SK-N-SH (cell line): Measurements from ENCODE around the gene TANC1. TPM values are rescaled to one million over a fixed set of nuclear protein-coding genes. Genes with fewer than 3 reads are reported as not detected.

Experiments used
- CTCF ChIA-PET: fragments of 300-600, 350-600 bp; formaldehyde crosslinking; extraction: SDS; loops from one replicate; lab custom pipeline; 2021; lab: Yijun Ruan, JAX
- POLR2A ChIA-PET: fragments of 350-600 bp; sonication (Branson Sonifier 250); formaldehyde crosslinking; extraction: SDS; loops from one replicate; lab custom pipeline; 2020; ENCODE audit warnings: antibody characterized with exemption, inconsistent platforms; lab: Yijun Ruan, JAX
- DNase-seq: peaks from one replicate; pipeline ENCODE4 v3.0.0; 2012
- H2AFZ ChIP-seq: fragments of 200-600 bp; sonication (generic); 2 replicates; pipeline ENCODE4 v1.8.1; 2016; ENCODE audit warnings: antibody characterized with exemption, mild to moderate bottlenecking, low read depth
- H3F3A ChIP-seq: fragments of 200-600 bp; sonication (generic); replicated peaks from 2 replicates; pipeline ENCODE3; 2016; ENCODE audit warnings: antibody characterized with exemption, mild to moderate bottlenecking; ENCODE audit not compliant: insufficient read depth
- H3K27ac ChIP-seq, 2 experiments: fragments of 200-500 bp in 1 of 2; fragments of 200-600 bp in 1 of 2; sonication (Bioruptor generic) in 1 of 2; sonication (generic), shearing (Covaris generic) in 1 of 2; 2 replicates each; pipeline versions ENCODE4 v1.5.1 to v1.6.1; 2014 to 2016; ENCODE audit warnings: low read depth in 2 of 2, inconsistent platforms in 1 of 2, low read length in 1 of 2, mild to moderate bottlenecking in 1 of 2, mixed read lengths in 1 of 2
- H3K27me3 ChIP-seq: fragments of 200-600 bp; sonication (generic), shearing (Covaris generic); 2 replicates; pipeline ENCODE4 v1.6.1; 2016; ENCODE audit warnings: mixed run types; ENCODE audit not compliant: insufficient read depth
- H3K36me3 ChIP-seq, 2 experiments: fragments of 200-500 bp in 1 of 2; fragments of 200-600 bp in 1 of 2; sonication (Bioruptor generic) in 1 of 2; sonication (generic) in 1 of 2; replicated peaks in 1 of 2; 2 replicates each; pipeline versions ENCODE3 to v1.5.1; 2014 to 2016; ENCODE audit warnings: low read length in 1 of 2, mild to moderate bottlenecking in 1 of 2; ENCODE audit not compliant: insufficient read depth in 2 of 2, control insufficient read depth in 1 of 2
- H3K4me1 ChIP-seq, 2 experiments: fragments of 200-500 bp in 1 of 2; fragments of 200-600 bp in 1 of 2; sonication (Bioruptor generic) in 1 of 2; sonication (generic), shearing (Covaris generic) in 1 of 2; 2 replicates each; pipeline versions ENCODE4 v1.5.1 to v1.6.1; 2014 to 2016; ENCODE audit warnings: low read depth in 1 of 2, low read length in 1 of 2, mixed run types in 1 of 2; ENCODE audit not compliant: insufficient read depth in 2 of 2, control insufficient read depth in 1 of 2
- H3K4me2 ChIP-seq: fragments of 200-600 bp; sonication (generic), shearing (Covaris generic); 2 replicates; pipeline ENCODE4 v1.6.1; 2017; ENCODE audit warnings: mixed run types
- H3K4me3 ChIP-seq, 2 experiments: fragments of 200-500 bp in 1 of 2; fragments of 200-600 bp in 1 of 2; sonication (Bioruptor generic) in 1 of 2; sonication (generic), shearing (Covaris generic) in 1 of 2; 2 replicates each; pipeline versions ENCODE4 v1.5.1 to v1.8.1; 2014 to 2016; ENCODE audit warnings: low read depth in 2 of 2, inconsistent platforms in 1 of 2, low read length in 1 of 2, mild to moderate bottlenecking in 1 of 2, mixed read lengths in 1 of 2, moderate library complexity in 1 of 2
- H3K79me2 ChIP-seq: fragments of 200-600 bp; sonication (generic); 2 replicates; pipeline ENCODE4 v1.8.1; 2017; ENCODE audit warnings: mild to moderate bottlenecking; ENCODE audit not compliant: insufficient read depth
- H3K9ac ChIP-seq: fragments of 200-600 bp; sonication (generic); 2 replicates; pipeline ENCODE4 v1.6.1; 2017; ENCODE audit warnings: mixed run types
- H3K9me2 ChIP-seq: fragments of 200-600 bp; sonication (generic); 2 replicates; pipeline ENCODE4 v1.6.1; 2017; ENCODE audit warnings: mixed run types
- H3K9me3 ChIP-seq: fragments of 200-600 bp; sonication (generic); 2 replicates; pipeline ENCODE4 v1.6.1; 2017; ENCODE audit warnings: mixed run types, mild to moderate bottlenecking, moderate library complexity
- H4K20me1 ChIP-seq: fragments of 200-600 bp; sonication (generic); 2 replicates; pipeline ENCODE4 v1.6.1; 2017; ENCODE audit warnings: mild to moderate bottlenecking, mixed run types; ENCODE audit not compliant: insufficient read depth
- EZH2phosphoT487 ChIP-seq: fragments of 200-600 bp; sonication (generic); IDR thresholded peaks from 2 replicates; pipeline ENCODE4 v1.6.1; 2017; ENCODE audit warnings: low read depth, mixed run types, mild to moderate bottlenecking, antibody characterized with exemption, moderate library complexity, borderline replicate concordance
- GABPA ChIP-seq: IDR thresholded peaks from 2 replicates; pipeline ENCODE4 v1.4.0; 2012; ENCODE audit warnings: low read depth, mild to moderate bottlenecking
- GATA2 ChIP-seq: sonication (generic); formaldehyde crosslinking; IDR thresholded peaks from 2 replicates; pipeline ENCODE4 v1.5.0; 2020; ENCODE audit warnings: mild to moderate bottlenecking, missing genetic modification reagents
- MEF2A ChIP-seq: IDR thresholded peaks from 2 replicates; pipeline ENCODE4 v1.4.0; 2012; ENCODE audit warnings: low read depth, borderline replicate concordance
- MXI1 ChIP-seq: IDR thresholded peaks from 2 replicates; pipeline ENCODE4 v1.6.1; 2012; ENCODE audit warnings: mild to moderate bottlenecking, low read depth, low read length, improper control_type of control experiment
- POLR2AphosphoS5 ChIP-seq: IDR thresholded peaks from 2 replicates; pipeline ENCODE4 v1.6.1; 2012; ENCODE audit warnings: low read depth, low read length
- RCOR1 ChIP-seq: fragments of 150-350 bp; IDR thresholded peaks from 2 replicates; pipeline ENCODE4 v1.6.1; 2017; ENCODE audit warnings: antibody characterized with exemption, low read length
- RXRA ChIP-seq: IDR thresholded peaks from 2 replicates; pipeline ENCODE4 v1.4.0; 2012; ENCODE audit warnings: low read depth, mild to moderate bottlenecking, borderline replicate concordance
- SIN3A ChIP-seq: IDR thresholded peaks from 2 replicates; pipeline ENCODE4 v1.6.1; 2012; ENCODE audit warnings: low read depth, mild to moderate bottlenecking, low read length, moderate library complexity, borderline replicate concordance
- SMC3 ChIP-seq: IDR thresholded peaks from 2 replicates; pipeline ENCODE4 v1.6.1; 2012; ENCODE audit warnings: low read depth, low read length, improper control_type of control experiment
- TAF1 ChIP-seq: IDR thresholded peaks from 2 replicates; pipeline ENCODE4 v1.6.1; 2012; ENCODE audit warnings: low read depth, mild to moderate bottlenecking, low read length, moderate library complexity, borderline replicate concordance
- WGBS: methylation state at CpG from one replicate; pipeline ENCODE4 v1.1.6; 2017; ENCODE audit warnings: low lambda C conversion rate; 5-methylcytosine and 5-hydroxymethylcytosine counted together
- polyA plus RNA-seq, 3 experiments: library from polyadenylated mRNA; depleted of rRNA; stranded (reverse); fragments of >200 nt; gene quantifications; 2 replicates each; pipeline ENCODE4 v1.2.3, GENCODE V29; 2012
- TF ChIP-seq, protein P1 (sequence below): IDR thresholded peaks from 2 replicates; pipeline ENCODE4 v1.6.1; 2012; ENCODE audit warnings: mild to moderate bottlenecking, low read depth, low read length, moderate library complexity
- TF ChIP-seq, protein P2 (sequence below): IDR thresholded peaks from 2 replicates; pipeline ENCODE4 v1.4.0; 2012; ENCODE audit warnings: low read depth, borderline replicate concordance
- TF ChIP-seq, protein P3 (sequence below): fragments of 150-350 bp; IDR thresholded peaks from 2 replicates; pipeline ENCODE4 v1.6.1; 2016; ENCODE audit warnings: mild to moderate bottlenecking, low read depth, low read length

The TANC1 gene
- polyA plus RNA-seq, 1 of the 3 experiments (the other 2 are of a cell fraction): 19.2 TPM

DNA sequence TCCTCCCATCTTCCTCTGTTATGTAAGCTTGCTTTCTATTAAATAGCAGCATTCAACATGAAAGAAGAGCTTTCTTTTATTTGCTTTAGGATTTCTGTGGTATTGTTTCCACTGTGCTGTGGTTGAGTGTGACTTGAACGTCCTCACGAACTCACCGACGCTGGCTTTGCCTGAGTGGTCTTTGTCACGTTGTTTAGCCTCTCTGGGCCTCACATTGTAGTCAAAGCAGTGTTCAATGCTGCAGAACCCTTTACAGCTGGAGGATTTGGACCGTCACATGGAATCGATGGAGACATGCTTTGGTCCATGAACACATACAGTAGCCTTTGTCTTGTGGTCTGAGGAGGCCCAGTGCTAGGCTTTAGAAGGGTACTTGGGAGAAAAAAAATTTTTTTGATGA, 66.3 kb downstream of the TANC1 start:
- no peaks in the 10 kb centered on the region for H3K9me2 ChIP-seq
- no peak overlapping the region for H3K27ac ChIP-seq
- H3K79me2 ChIP-seq: peaks cover 88% of the 10 kb centered on the region
- CTCF ChIA-PET: interaction anchor here (1.1 to 3.2 kb wide), 2 partner anchors 20 to 85 kb away, joined by 3 to 33 read pairs; no protein-coding TSS in a partner anchor
- H3K4me1 ChIP-seq: peaks cover 16 to 27% of the 10 kb centered on the region in 2 experiments; a peak in 3 of 4 replicates
- no peak for DNase-seq
- H3K36me3 ChIP-seq: no peaks in the 10 kb centered on the region
- TF ChIP-seq, protein P1, sequence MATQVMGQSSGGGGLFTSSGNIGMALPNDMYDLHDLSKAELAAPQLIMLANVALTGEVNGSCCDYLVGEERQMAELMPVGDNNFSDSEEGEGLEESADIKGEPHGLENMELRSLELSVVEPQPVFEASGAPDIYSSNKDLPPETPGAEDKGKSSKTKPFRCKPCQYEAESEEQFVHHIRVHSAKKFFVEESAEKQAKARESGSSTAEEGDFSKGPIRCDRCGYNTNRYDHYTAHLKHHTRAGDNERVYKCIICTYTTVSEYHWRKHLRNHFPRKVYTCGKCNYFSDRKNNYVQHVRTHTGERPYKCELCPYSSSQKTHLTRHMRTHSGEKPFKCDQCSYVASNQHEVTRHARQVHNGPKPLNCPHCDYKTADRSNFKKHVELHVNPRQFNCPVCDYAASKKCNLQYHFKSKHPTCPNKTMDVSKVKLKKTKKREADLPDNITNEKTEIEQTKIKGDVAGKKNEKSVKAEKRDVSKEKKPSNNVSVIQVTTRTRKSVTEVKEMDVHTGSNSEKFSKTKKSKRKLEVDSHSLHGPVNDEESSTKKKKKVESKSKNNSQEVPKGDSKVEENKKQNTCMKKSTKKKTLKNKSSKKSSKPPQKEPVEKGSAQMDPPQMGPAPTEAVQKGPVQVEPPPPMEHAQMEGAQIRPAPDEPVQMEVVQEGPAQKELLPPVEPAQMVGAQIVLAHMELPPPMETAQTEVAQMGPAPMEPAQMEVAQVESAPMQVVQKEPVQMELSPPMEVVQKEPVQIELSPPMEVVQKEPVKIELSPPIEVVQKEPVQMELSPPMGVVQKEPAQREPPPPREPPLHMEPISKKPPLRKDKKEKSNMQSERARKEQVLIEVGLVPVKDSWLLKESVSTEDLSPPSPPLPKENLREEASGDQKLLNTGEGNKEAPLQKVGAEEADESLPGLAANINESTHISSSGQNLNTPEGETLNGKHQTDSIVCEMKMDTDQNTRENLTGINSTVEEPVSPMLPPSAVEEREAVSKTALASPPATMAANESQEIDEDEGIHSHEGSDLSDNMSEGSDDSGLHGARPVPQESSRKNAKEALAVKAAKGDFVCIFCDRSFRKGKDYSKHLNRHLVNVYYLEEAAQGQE: no peak
- no peak for TF ChIP-seq MXI1
- no peak for TF ChIP-seq GATA2
- TF ChIP-seq, protein P2, sequence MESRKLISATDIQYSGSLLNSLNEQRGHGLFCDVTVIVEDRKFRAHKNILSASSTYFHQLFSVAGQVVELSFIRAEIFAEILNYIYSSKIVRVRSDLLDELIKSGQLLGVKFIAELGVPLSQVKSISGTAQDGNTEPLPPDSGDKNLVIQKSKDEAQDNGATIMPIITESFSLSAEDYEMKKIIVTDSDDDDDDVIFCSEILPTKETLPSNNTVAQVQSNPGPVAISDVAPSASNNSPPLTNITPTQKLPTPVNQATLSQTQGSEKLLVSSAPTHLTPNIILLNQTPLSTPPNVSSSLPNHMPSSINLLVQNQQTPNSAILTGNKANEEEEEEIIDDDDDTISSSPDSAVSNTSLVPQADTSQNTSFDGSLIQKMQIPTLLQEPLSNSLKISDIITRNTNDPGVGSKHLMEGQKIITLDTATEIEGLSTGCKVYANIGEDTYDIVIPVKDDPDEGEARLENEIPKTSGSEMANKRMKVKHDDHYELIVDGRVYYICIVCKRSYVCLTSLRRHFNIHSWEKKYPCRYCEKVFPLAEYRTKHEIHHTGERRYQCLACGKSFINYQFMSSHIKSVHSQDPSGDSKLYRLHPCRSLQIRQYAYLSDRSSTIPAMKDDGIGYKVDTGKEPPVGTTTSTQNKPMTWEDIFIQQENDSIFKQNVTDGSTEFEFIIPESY: no peak
- TF ChIP-seq MEF2A: no peak
- no peak for TF ChIP-seq RXRA
- no peak for TF ChIP-seq POLR2AphosphoS5
- no peak for TF ChIP-seq TAF1
- TF ChIP-seq SIN3A: no peak
- TF ChIP-seq, protein P3, sequence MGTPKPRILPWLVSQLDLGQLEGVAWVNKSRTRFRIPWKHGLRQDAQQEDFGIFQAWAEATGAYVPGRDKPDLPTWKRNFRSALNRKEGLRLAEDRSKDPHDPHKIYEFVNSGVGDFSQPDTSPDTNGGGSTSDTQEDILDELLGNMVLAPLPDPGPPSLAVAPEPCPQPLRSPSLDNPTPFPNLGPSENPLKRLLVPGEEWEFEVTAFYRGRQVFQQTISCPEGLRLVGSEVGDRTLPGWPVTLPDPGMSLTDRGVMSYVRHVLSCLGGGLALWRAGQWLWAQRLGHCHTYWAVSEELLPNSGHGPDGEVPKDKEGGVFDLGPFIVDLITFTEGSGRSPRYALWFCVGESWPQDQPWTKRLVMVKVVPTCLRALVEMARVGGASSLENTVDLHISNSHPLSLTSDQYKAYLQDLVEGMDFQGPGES: no peak
- no peak for TF ChIP-seq GABPA
- TF ChIP-seq EZH2phosphoT487: no peak
- no peak for TF ChIP-seq SMC3
- TF ChIP-seq RCOR1: no peak
- POLR2A ChIA-PET: no interaction called here
- H3K4me3 ChIP-seq: no peak overlapping the region
- no peaks in the 10 kb centered on the region for H3K9me3 ChIP-seq
- 95% methylated on average over 7 of the region's 7 CpGs for WGBS
- H4K20me1 ChIP-seq: peaks cover 14% of the 10 kb centered on the region; the same call in 1 of the 2 replicates
- H2AFZ ChIP-seq: no peak overlapping the region
- H3K9ac ChIP-seq: no peak overlapping the region
- H3F3A ChIP-seq: peaks cover 17% of the 10 kb centered on the region
- no peak overlapping the region for H3K4me2 ChIP-seq
- no peaks in the 10 kb centered on the region for H3K27me3 ChIP-seq
